GM21737 (cell line): ENCODE measurements around the gene PGA5.

Source experiments
- ATAC-seq: cut with Tn5 transposase; IDR thresholded peaks from one replicate; pipeline ENCODE4 v1.9.1; 2021; ENCODE audit warnings: mild to moderate bottlenecking, moderate library complexity; ENCODE audit not compliant: unreplicated experiment

Gene PGA5

GRCh38 chr11:61265357-61265756 is 24.4 kb downstream of the PGA5 start:
- no peak for ATAC-seq

GRCh38 chr11:61266602-61267001 is 25.6 kb downstream of the PGA5 start:
- ATAC-seq = no peak

- ATAC-seq = no peak
These were observed 26.5 kb downstream of the PGA5 start for GRCh38 chr11:61267437-61267841.

GRCh38 chr11:61268588-61269250 is 27.7 kb downstream of the PGA5 start:
- no peak for ATAC-seq

- ATAC-seq = no peak
These were observed 29.5 kb downstream of the PGA5 start for GRCh38 chr11:61270354-61271076.

- ATAC-seq = no peak
These were observed 31.8 kb downstream of the PGA5 start for GRCh38 chr11:61272731-61273130.

- no peak for ATAC-seq
These were observed 32.5 kb downstream of the PGA5 start for GRCh38 chr11:61273178-61274078.

GRCh38 chr11:61274084-61274483 is 33.1 kb downstream of the PGA5 start:
- ATAC-seq = no peak

GRCh38 chr11:61275191-61275590 is 34.2 kb downstream of the PGA5 start:
- no peak for ATAC-seq

GRCh38 chr11:61277186-61278000 is 36.4 kb downstream of the PGA5 start:
- no peak for ATAC-seq

- ATAC-seq = no peak
These were observed 37.1 kb downstream of the PGA5 start for GRCh38 chr11:61278001-61278470.

GRCh38 chr11:61279934-61280659 is 39.1 kb downstream of the PGA5 start:
- no peak for ATAC-seq

- no peak for ATAC-seq
These were observed 40.1 kb downstream of the PGA5 start for GRCh38 chr11:61280883-61281580.

- no peak for ATAC-seq
These were observed 40.7 kb downstream of the PGA5 start for GRCh38 chr11:61281581-61282250.

GRCh38 chr11:61283613-61284012 is 42.6 kb downstream of the PGA5 start:
- no peak for ATAC-seq

- no peak for ATAC-seq
These were observed 46.5 kb downstream of the PGA5 start for GRCh38 chr11:61287338-61287977.

- no peak for ATAC-seq
These were observed 50.1 kb downstream of the PGA5 start for GRCh38 chr11:61290905-61291690.
